GM12875 (cell line): ENCODE data around the gene TMEM150A.

Experiments used
- H3K4me3 ChIP-seq: one replicate; pipeline ENCODE4 v1.5.1; 2011; ENCODE audit warnings: low read depth, low read length, control low read depth
- CTCF ChIP-seq: IDR thresholded peaks from 2 replicates; pipeline ENCODE4 v1.5.1; 2011; ENCODE audit warnings: low read depth, mild to moderate bottlenecking, control low read depth, inconsistent platforms, low read length, moderate library complexity, borderline replicate concordance; ENCODE audit not compliant: insufficient read depth

Gene TMEM150A

GRCh38 chr2:85561280-85562212 lies 41.0 kb downstream of the TMEM150A start, which contains the start of gene GGCX:
TSS of gene GGCX (minus strand) at chr2:85561493. CDS start at chr2:85561428, 65 bp downstream.
- peak within 1 kb of the TSS; percentile 57 for H3K4me3 ChIP-seq
- TF ChIP-seq CTCF = no peak

- TF ChIP-seq CTCF = no peak
These were observed 41.7 kb downstream of the TMEM150A start for GRCh38 chr2:85560812-85561279.

GRCh38 chr2:85560403-85560726 lies 42.1 kb downstream of the TMEM150A start:
- peak overlapping the region; percentile 57 for H3K4me3 ChIP-seq

More at GRCh38 chr2:85560812-85561279, 41.7 kb downstream of the TMEM150A start:
- H3K4me3 ChIP-seq = peak overlapping the region; percentile 57

- TF ChIP-seq CTCF = no peak
- no peak overlapping the region for H3K4me3 ChIP-seq
These were observed 44.3 kb downstream of the TMEM150A start for GRCh38 chr2:85558160-85558559.

GRCh38 chr2:85557130-85557529 lies 45.4 kb downstream of the TMEM150A start:
- TF ChIP-seq CTCF = no peak
- no peak overlapping the region for H3K4me3 ChIP-seq

- no peak for TF ChIP-seq CTCF
- H3K4me3 ChIP-seq = no peak overlapping the region
These were observed 47.4 kb downstream of the TMEM150A start for GRCh38 chr2:85554980-85555612.

GRCh38 chr2:85553184-85553583 lies 49.3 kb downstream of the TMEM150A start:
- no peak overlapping the region for H3K4me3 ChIP-seq
- no peak for TF ChIP-seq CTCF
